ENCODE measurements around the gene TRIM47. TPM values are rescaled to one million over a fixed set of nuclear protein-coding genes. Genes with fewer than 3 reads are reported as not detected.

Gene TRIM47
- total and polyA plus RNA-seq, 4 donors = 6.9 to 18.5 (median 13.8) TPM

- TF ChIP-seq JUND (IDR thresholded peaks at IDR 0.05) (no peak), YY1 (IDR thresholded peaks at IDR 0.05) (no peak), SP1 (IDR thresholded peaks at IDR 0.05) (no peak), EGR1 (IDR thresholded peaks at IDR 0.05; ENCODE audit: low read depth in 2 of 2) (no peak)
- Histone ChIP-seq H3K4me1 (ENCODE audit: control insufficient read depth in 4 of 4, insufficient read depth in 4 of 4, low read length in 3 of 4) (peaks cover 0 to 28% (median 13%) of the 10 kb centered on the region in 4 donors), H3K27me3 (ENCODE audit: control insufficient read depth in 4 of 4, insufficient read depth in 4 of 4, low read length in 3 of 4) (no peaks in the 10 kb centered on the region), H3K9ac (ENCODE audit: low read depth in 1 of 2, low read length in 2 of 2) (peak overlapping the region in 1 of 2 donors; percentile 47), H3K36me3 (ENCODE audit: control insufficient read depth in 4 of 4, insufficient read depth in 3 of 4, low read depth in 1 of 4, low read length in 3 of 4) (peaks cover 25 to 44% (median 35%) of the 10 kb centered on the region in 4 donors), H3K27ac (ENCODE audit: low read depth in 1 of 2, low read length in 2 of 2) (peak overlapping the region; percentile 70 to 77), H3K4me3 (ENCODE audit: low read depth in 1 of 3, low read length in 3 of 3) (peak overlapping the region in 1 of 3 donors; percentile 39), H3K9me3 (ENCODE audit: control insufficient read depth in 4 of 4, low read length in 3 of 4) (no peaks in the 10 kb centered on the region)
- WGBS = 55% methylated on average over 14 of the region's 14 CpGs
- DNase-seq (ENCODE audit: low spot score) = peak; percentile 77
These were observed 33.8 kb downstream of the TRIM47 start for GRCh38 chr17:75844530-75845057.

- Histone ChIP-seq H3K27me3 (ENCODE audit: control insufficient read depth in 4 of 4, insufficient read depth in 4 of 4, low read length in 3 of 4) (no peaks in the 10 kb centered on the region), H3K9ac (ENCODE audit: low read depth in 1 of 2, low read length in 2 of 2) (peak within 1 kb of the TSS; percentile 26 to 47), H3K27ac (ENCODE audit: low read depth in 1 of 2, low read length in 2 of 2) (peak within 1 kb of the TSS; percentile 70 to 77), H3K4me3 (ENCODE audit: low read depth in 1 of 3, low read length in 3 of 3) (peak within 1 kb of the TSS in 2 of 3 donors; percentile 18 to 39), H3K36me3 (ENCODE audit: control insufficient read depth in 4 of 4, insufficient read depth in 3 of 4, low read depth in 1 of 4, low read length in 3 of 4) (peaks cover 19 to 39% (median 28%) of the 10 kb centered on the region in 4 donors), H3K4me1 (ENCODE audit: control insufficient read depth in 4 of 4, insufficient read depth in 4 of 4, low read length in 3 of 4) (peaks cover 0 to 20% (median 10%) of the 10 kb centered on the region in 4 donors), H3K9me3 (ENCODE audit: control insufficient read depth in 4 of 4, low read length in 3 of 4) (no peaks in the 10 kb centered on the region)
- 57% methylated on average over 35 of the region's 35 CpGs for WGBS
- peak; percentile 75 for DNase-seq (ENCODE audit: low spot score)
- TF ChIP-seq HNF4A (conservative IDR thresholded peaks at IDR 0.05) (no peak), HNF4G (IDR thresholded peaks at IDR 0.05) (no peak), RAD21 (IDR thresholded peaks at IDR 0.05) (no peak), SP1 (IDR thresholded peaks at IDR 0.05) (no peak), JUND (IDR thresholded peaks at IDR 0.05) (no peak), CTCF (IDR thresholded peaks at IDR 0.05; ENCODE audit: low read depth, low read length, missing input control) (no peak), ATF3 (IDR thresholded peaks at IDR 0.05) (no peak), YY1 (IDR thresholded peaks at IDR 0.05) (no peak), NR2F2 (IDR thresholded peaks at IDR 0.05) (no peak), GABPA (IDR thresholded peaks at IDR 0.05 in 1 of 2, conservative IDR thresholded peaks at IDR 0.05 in 1 of 2) (no peak)
These were observed 34.5 kb downstream of the TRIM47 start, which contains the start of gene UNC13D for GRCh38 chr17:75843577-75844529. TSS of gene UNC13D (minus strand) at chr17:75844404. CDS start at chr17:75844337, 67 bp downstream.

GRCh38 chr17:75842963-75843576, 35.3 kb downstream of the TRIM47 start:
- DNase-seq (ENCODE audit: low spot score) = no peak
- Histone ChIP-seq H3K4me1 (ENCODE audit: control insufficient read depth in 4 of 4, insufficient read depth in 4 of 4, low read length in 3 of 4) (peaks cover 0 to 16% (median 8%) of the 10 kb centered on the region in 4 donors), H3K27ac (ENCODE audit: low read depth in 1 of 2, low read length in 2 of 2) (peak overlapping the region; percentile 12 to 70), H3K36me3 (ENCODE audit: control insufficient read depth in 4 of 4, insufficient read depth in 3 of 4, low read depth in 1 of 4, low read length in 3 of 4) (peaks cover 19 to 31% (median 21%) of the 10 kb centered on the region in 4 donors), H3K27me3 (ENCODE audit: control insufficient read depth in 4 of 4, insufficient read depth in 4 of 4, low read length in 3 of 4) (no peaks in the 10 kb centered on the region), H3K9ac (ENCODE audit: low read depth in 1 of 2, low read length in 2 of 2) (no peak overlapping the region), H3K9me3 (ENCODE audit: control insufficient read depth in 4 of 4, low read length in 3 of 4) (no peaks in the 10 kb centered on the region), H3K4me3 (ENCODE audit: low read depth in 1 of 3, low read length in 3 of 3) (peak overlapping the region in 2 of 3 donors; percentile 18 to 39)
- WGBS = 82% methylated on average over 22 of the region's 22 CpGs
- no peak for TF ChIP-seq ZBTB33 (IDR thresholded peaks at IDR 0.05)
- no peak for TF ChIP-seq MAX (IDR thresholded peaks at IDR 0.05)
- no peak for TF ChIP-seq REST (IDR thresholded peaks at IDR 0.05)
- TF ChIP-seq HNF4A (conservative IDR thresholded peaks at IDR 0.05) = no peak
- TF ChIP-seq EGR1 (IDR thresholded peaks at IDR 0.05; ENCODE audit: low read depth in 2 of 2) = no peak
- TF ChIP-seq HNF4G (IDR thresholded peaks at IDR 0.05) = no peak
- TF ChIP-seq JUND (IDR thresholded peaks at IDR 0.05) = no peak
- TF ChIP-seq ATF3 (IDR thresholded peaks at IDR 0.05) = no peak
- TF ChIP-seq RAD21 (IDR thresholded peaks at IDR 0.05) = no peak
- no peak for TF ChIP-seq RXRA (IDR thresholded peaks at IDR 0.05)
